ENCODE data around the gene NR2E3. TPM values are rescaled to one million over a fixed set of nuclear protein-coding genes. Genes with fewer than 3 reads are reported as not detected.

Gene NR2E3
- not detected for total RNA-seq

DNA sequence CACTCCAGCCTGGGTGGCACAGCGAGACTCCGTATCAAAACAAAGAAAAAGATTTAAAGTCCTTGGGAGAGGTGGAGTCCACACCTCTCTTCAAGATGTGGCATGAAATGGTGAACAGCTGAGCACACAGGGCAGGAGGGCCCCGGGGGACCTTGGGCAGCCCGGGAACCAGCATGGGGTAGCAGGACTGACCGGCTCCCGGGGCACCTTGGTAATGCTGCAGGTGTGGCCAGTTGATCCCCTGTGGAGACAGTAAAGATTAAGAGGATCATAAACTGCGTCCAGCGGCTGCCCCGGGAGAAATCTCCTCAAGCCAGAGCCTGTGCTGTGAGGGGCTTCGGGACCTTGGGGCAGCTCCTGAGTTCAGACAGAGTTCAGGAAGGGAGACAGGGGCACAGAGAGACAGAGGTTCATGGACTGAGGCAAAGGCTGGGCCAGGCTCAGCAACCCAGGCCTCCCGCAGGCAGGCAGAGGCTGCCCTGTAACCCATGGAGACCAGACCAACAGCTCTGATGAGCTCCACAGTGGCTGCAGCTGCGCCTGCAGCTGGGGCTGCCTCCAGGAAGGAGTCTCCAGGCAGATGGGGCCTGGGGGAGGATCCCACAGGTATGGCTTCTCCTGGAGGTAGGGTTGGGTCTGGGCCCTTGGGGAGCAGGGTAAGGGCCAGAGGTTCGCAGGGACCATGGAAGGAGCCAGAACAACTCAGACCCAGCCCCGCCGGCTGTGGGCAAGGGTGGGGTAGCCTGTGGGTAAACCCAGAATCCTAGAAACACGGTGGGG lies at the start of gene NR2E3:
TSS of gene NR2E3 (plus strand) at position 299 of the 780 bp plus-strand sequence. CDS start at position 489, 190 bp downstream.
- no peak within 1 kb of the TSS for H3K27ac Mint-ChIP-seq
- H3K4me1 Mint-ChIP-seq (ENCODE audit: low read depth), result no peaks in the 10 kb centered on the region
- no peaks in the 10 kb centered on the region for H3K36me3 Mint-ChIP-seq (ENCODE audit: low read depth)
- ChIA-PET CTCF (no interaction called here), POLR2A (no interaction called here)
- H3K4me3 Mint-ChIP-seq, result no peak within 1 kb of the TSS
- H3K27me3 Mint-ChIP-seq (ENCODE audit: low read depth), result no peaks in the 10 kb centered on the region
- no peak for DNase-seq
- ATAC-seq, result no peak
- no peaks in the 10 kb centered on the region for H3K9me3 Mint-ChIP-seq (ENCODE audit: insufficient read depth)

GRCh38 chr15:71760852-71761251 lies 49.5 kb upstream of the NR2E3 start:
- no peaks in the 10 kb centered on the region for H3K4me1 Mint-ChIP-seq (ENCODE audit: low read depth)
- no peaks in the 10 kb centered on the region for H3K36me3 Mint-ChIP-seq (ENCODE audit: low read depth)
- H3K4me3 Mint-ChIP-seq, result no peak overlapping the region
- H3K27me3 Mint-ChIP-seq (ENCODE audit: low read depth), result peaks cover 12% of the 10 kb centered on the region
- ATAC-seq, result no peak
- peaks cover 10% of the 10 kb centered on the region for H3K9me3 Mint-ChIP-seq (ENCODE audit: insufficient read depth)
- no peak for DNase-seq
- H3K27ac Mint-ChIP-seq, result no peak overlapping the region
- POLR2A ChIA-PET, result no interaction called here
- CTCF ChIA-PET, result no interaction called here

DNA sequence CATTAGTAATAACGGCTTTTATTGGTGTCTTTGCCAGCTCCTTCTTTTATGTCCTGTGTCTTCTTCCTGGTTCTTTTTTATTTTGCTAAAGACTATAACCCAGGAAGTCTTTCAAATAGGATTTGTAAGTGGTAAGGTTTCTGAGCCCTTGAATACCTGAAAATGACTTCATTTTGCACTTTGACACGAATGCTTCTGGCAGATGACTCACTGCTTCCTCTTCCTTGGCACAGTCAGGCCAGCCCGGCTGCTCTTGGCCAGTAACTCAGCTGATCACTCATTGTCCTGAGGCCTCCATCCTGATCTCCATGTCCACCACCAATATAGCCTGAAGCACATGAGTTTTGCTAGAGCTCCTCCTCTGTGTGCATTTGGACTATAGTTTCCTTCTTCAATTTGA lies 48.7 kb upstream of the NR2E3 start:
- H3K36me3 Mint-ChIP-seq (ENCODE audit: low read depth), result no peaks in the 10 kb centered on the region
- peaks cover 9% of the 10 kb centered on the region for H3K27me3 Mint-ChIP-seq (ENCODE audit: low read depth)
- no peak overlapping the region for H3K27ac Mint-ChIP-seq
- no peak for ATAC-seq
- peaks cover 10% of the 10 kb centered on the region for H3K9me3 Mint-ChIP-seq (ENCODE audit: insufficient read depth)
- ChIA-PET CTCF (no interaction called here), POLR2A (no interaction called here)
- H3K4me1 Mint-ChIP-seq (ENCODE audit: low read depth), result no peaks in the 10 kb centered on the region
- DNase-seq, result no peak
- no peak overlapping the region for H3K4me3 Mint-ChIP-seq

- peaks cover 3% of the 10 kb centered on the region for H3K27me3 Mint-ChIP-seq (ENCODE audit: low read depth)
- ChIA-PET CTCF (no interaction called here), POLR2A (no interaction called here)
- DNase-seq, result no peak
- no peaks in the 10 kb centered on the region for H3K4me1 Mint-ChIP-seq (ENCODE audit: low read depth)
- H3K27ac Mint-ChIP-seq, result no peak overlapping the region
- H3K4me3 Mint-ChIP-seq, result no peak overlapping the region
- H3K36me3 Mint-ChIP-seq (ENCODE audit: low read depth), result no peaks in the 10 kb centered on the region
- no peaks in the 10 kb centered on the region for H3K9me3 Mint-ChIP-seq (ENCODE audit: insufficient read depth)
- no peak for ATAC-seq
Observed at GRCh38 chr15:71768184-71768583, 42.2 kb upstream of the NR2E3 start.

- ATAC-seq, result no peak
Observed at GRCh38 chr15:71773206-71773859, 37.0 kb upstream of the NR2E3 start.

DNA sequence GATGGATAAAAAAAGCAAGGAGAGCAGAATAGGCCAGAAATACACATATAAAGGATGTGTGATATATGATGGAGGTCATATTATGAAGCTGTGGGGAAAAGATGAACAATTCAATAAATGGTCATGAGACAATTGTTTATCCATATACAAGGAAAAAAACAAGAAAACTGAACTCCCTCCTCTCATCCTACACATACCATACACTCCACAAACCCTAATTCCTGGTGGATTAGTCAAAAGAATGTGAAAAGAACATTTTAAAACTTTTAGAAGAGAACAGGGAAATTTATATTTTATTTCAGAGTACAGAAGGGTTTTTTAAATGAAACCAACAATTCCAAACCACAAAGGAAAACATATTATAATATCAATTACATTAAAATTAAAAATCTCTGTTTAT lies 34.5 kb upstream of the NR2E3 start:
- CTCF ChIA-PET, result interaction anchor here (1.5 kb wide), 2 partner anchors 25 to 33 kb away, joined by 3 read pairs; no protein-coding TSS in a partner anchor
- ATAC-seq, result no peak

More at GRCh38 chr15:71773206-71773859, 37.0 kb upstream of the NR2E3 start:
- H3K4me1 Mint-ChIP-seq (ENCODE audit: low read depth), result no peaks in the 10 kb centered on the region
- H3K4me3 Mint-ChIP-seq, result no peak overlapping the region
- no peak for DNase-seq
- H3K9me3 Mint-ChIP-seq (ENCODE audit: insufficient read depth), result no peaks in the 10 kb centered on the region
- no peaks in the 10 kb centered on the region for H3K36me3 Mint-ChIP-seq (ENCODE audit: low read depth)
- CTCF ChIA-PET, result interaction anchor here (0.7 to 1.6 kb wide), 2 partner anchors 27 to 380 kb away, joined by 3 read pairs; no protein-coding TSS in a partner anchor
- POLR2A ChIA-PET, result no interaction called here
- no peak overlapping the region for H3K27ac Mint-ChIP-seq
- H3K27me3 Mint-ChIP-seq (ENCODE audit: low read depth), result peaks cover 2% of the 10 kb centered on the region

GRCh38 chr15:71776304-71776703 lies 34.0 kb upstream of the NR2E3 start:
- ChIA-PET CTCF (interaction anchor here (1.5 kb wide), 2 partner anchors 25 to 33 kb away, joined by 3 read pairs; no protein-coding TSS in a partner anchor), POLR2A (no interaction called here)
- no peaks in the 10 kb centered on the region for H3K9me3 Mint-ChIP-seq (ENCODE audit: insufficient read depth)
- peaks cover 6% of the 10 kb centered on the region for H3K27me3 Mint-ChIP-seq (ENCODE audit: low read depth)
- H3K27ac Mint-ChIP-seq, result no peak overlapping the region
- no peak for ATAC-seq
- no peaks in the 10 kb centered on the region for H3K36me3 Mint-ChIP-seq (ENCODE audit: low read depth)
- no peak overlapping the region for H3K4me3 Mint-ChIP-seq
- peaks cover 5% of the 10 kb centered on the region for H3K4me1 Mint-ChIP-seq (ENCODE audit: low read depth)
- DNase-seq, result no peak

More for the DNA sequence above, 34.5 kb upstream of the NR2E3 start:
- no peaks in the 10 kb centered on the region for H3K36me3 Mint-ChIP-seq (ENCODE audit: low read depth)
- H3K27me3 Mint-ChIP-seq (ENCODE audit: low read depth), result peaks cover 2% of the 10 kb centered on the region
- H3K4me1 Mint-ChIP-seq (ENCODE audit: low read depth), result peaks cover 5% of the 10 kb centered on the region
- POLR2A ChIA-PET, result no interaction called here
- DNase-seq, result no peak
- H3K4me3 Mint-ChIP-seq, result no peak overlapping the region
- no peaks in the 10 kb centered on the region for H3K9me3 Mint-ChIP-seq (ENCODE audit: insufficient read depth)
- no peak overlapping the region for H3K27ac Mint-ChIP-seq

DNA sequence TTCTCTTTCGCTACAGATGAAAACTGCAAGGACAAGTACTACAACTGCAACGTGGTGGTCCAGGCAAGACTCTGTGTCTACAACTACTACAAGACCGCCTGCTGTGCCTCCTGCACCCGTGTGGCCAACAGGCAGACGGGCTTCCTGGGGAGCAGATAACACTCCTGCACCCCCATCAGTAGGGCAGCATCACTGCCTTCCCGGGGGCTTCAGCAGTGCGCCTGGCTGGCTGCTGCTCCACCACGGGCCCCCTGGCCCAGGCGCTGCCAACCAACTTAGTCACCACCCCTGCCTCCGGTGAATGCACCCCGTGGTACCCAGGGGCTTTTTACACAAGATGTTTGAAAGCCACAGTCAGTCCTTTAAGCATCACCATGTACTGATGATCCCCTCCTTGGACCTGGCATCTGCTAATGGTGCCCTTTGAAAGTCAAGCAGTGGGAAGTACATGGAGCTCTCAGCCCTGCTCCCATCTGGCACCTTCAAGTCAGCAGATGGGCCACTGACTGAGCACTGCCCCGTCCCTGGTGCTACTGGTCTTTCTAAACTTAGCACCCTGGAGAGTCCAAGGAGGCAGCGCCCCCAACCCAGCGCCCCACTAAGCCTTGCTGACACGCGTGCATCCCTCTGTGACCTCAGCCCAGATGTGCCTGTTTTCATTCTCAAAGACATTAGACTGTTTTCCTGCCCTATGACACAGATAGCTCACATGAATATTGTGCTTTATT lies 33.0 kb upstream of the NR2E3 start:
- Mint-ChIP-seq H3K27ac (no peak overlapping the region), H3K27me3 (ENCODE audit: low read depth) (peaks cover 6% of the 10 kb centered on the region)
- CTCF ChIA-PET, result no interaction called here

DNA sequence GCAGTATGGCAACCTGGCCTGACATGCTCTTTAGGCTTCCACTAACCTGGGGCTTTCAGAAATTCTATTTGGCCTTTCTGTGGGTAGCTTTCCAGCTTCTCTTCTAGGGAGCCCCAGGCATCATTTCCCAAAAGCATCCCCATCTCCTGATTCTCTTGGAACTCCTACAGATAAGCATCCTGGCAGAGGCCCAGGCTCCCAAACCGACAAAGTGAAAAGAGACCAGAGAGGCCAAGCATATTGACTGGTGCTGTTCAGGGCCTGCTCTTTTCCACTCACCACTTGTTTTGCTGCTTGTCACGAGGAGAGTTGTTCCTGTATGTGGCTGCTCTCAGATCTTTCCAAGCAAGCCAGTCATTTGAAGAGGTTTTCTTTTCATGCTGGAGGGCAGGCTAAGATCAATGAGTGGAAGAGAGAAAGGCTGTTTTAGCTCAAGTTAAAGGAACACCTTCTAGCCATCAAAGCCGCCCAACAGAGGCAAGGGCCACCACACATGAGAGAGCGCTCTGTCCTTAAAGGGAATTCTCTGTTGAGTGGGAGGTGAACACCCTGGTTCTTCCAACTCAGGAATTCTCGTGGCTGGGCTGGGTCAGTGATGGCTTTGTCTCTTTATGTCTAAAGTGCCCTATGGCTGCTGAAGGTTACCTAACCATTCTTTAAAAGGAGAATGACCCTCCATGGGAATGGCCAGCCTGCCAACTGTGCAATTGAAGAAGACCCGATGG lies 31.1 kb upstream of the NR2E3 start:
- no peak for ATAC-seq
- ChIA-PET POLR2A (no interaction called here), CTCF (interaction anchor here (1.7 to 4.0 kb wide), 3 partner anchors 8 to 377 kb away, joined by 5 to 16 read pairs (median 6); no protein-coding TSS in a partner anchor)
- Mint-ChIP-seq H3K27ac (no peak overlapping the region), H3K9me3 (ENCODE audit: insufficient read depth) (no peaks in the 10 kb centered on the region), H3K4me3 (no peak overlapping the region), H3K27me3 (ENCODE audit: low read depth) (peaks cover 6% of the 10 kb centered on the region), H3K36me3 (ENCODE audit: low read depth) (no peaks in the 10 kb centered on the region), H3K4me1 (ENCODE audit: low read depth) (peaks cover 5% of the 10 kb centered on the region)
- no peak for DNase-seq

More for the DNA sequence above, 33.0 kb upstream of the NR2E3 start:
- Mint-ChIP-seq H3K4me1 (ENCODE audit: low read depth) (peaks cover 5% of the 10 kb centered on the region), H3K36me3 (ENCODE audit: low read depth) (no peaks in the 10 kb centered on the region), H3K9me3 (ENCODE audit: insufficient read depth) (no peaks in the 10 kb centered on the region), H3K4me3 (no peak overlapping the region)
- POLR2A ChIA-PET, result no interaction called here
- DNase-seq, result no peak
- ATAC-seq, result no peak

DNA sequence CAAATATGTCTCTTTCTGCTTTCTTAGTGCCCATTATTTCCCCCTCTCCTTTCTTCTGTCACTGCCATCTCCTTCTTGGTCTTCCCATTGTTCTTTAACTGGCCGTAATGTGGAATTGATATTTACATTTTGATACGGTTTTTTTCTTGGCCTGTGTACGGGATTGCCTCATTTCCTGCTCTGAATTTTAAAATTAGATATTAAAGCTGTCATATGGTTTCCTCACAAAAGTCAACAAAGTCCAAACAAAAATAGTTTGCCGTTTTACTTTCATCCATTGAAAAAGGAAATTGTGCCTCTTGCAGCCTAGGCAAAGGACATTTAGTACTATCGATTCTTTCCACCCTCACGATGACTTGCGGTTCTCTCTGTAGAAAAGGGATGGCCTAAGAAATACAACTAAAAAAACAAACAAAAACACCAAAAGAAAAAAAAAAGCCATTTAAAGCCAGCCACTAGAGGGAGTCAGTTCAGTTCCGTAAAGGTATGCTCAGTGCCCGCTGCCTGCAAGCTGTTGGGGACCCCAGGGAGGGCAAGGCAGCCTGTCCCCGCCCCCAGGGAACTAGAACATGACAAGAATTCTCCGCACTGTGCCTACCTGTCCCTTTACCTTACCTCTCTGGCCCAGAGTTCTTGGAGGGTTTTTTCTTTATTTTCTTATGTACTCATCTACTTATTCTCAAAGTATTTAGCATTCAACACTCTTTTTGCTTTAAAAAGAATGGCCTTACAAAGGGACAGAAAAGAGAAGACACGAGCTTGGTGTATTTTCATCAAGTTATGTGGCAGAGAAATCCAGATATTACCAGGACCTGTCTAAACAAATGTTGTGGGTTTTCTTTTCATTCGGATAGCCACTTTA lies 30.0 kb upstream of the NR2E3 start:
- Mint-ChIP-seq H3K4me3 (no peak overlapping the region), H3K27me3 (ENCODE audit: low read depth) (peaks cover 9% of the 10 kb centered on the region), H3K4me1 (ENCODE audit: low read depth) (peaks cover 5% of the 10 kb centered on the region), H3K9me3 (ENCODE audit: insufficient read depth) (no peaks in the 10 kb centered on the region), H3K36me3 (ENCODE audit: low read depth) (no peaks in the 10 kb centered on the region), H3K27ac (no peak overlapping the region)
- ATAC-seq (peak; percentile 55), DNase-seq (peak; percentile 42)
- POLR2A ChIA-PET, result no interaction called here
- CTCF ChIA-PET, result interaction anchor here (0.6 to 4.0 kb wide), 18 partner anchors 10 to 899 kb away, joined by 3 to 16 read pairs (median 4); no protein-coding TSS in a partner anchor
